ENCODE results near the gene MAPKAPK5. TPM values are rescaled to one million over a fixed set of nuclear protein-coding genes. Genes with fewer than 3 reads are reported as not detected.

The MAPKAPK5 gene
- total RNA-seq (46.4 and 47.1 TPM in 2 replicates), polyA plus RNA-seq (19.2 and 22.8 TPM in 2 replicates), polyA minus RNA-seq (36.0 and 49.0 TPM in 2 replicates), Bru-seq, nascent RNA (percentile 85 among the genes with signal in this experiment), BruChase-seq, experiment 1, labeled RNA remaining after a 6-hour chase (percentile 82 among the genes with signal in this experiment), BruChase-seq, experiment 2, labeled RNA remaining after a 2-hour chase (percentile 85 among the genes with signal in this experiment)
- polyA plus RNA-seq (2011; cell fraction: cytosol; rRNA removed), result 38.4 and 41.0 TPM in 2 replicates
- 91.7 and 92.6 TPM in 2 replicates for polyA plus RNA-seq (2011; cell fraction: nucleus; rRNA removed)
- polyA plus RNA-seq (2012), result 29.8 and 30.2 TPM in 2 replicates
- 13.0 TPM for polyA minus RNA-seq (2011; cell fraction: cytosol; rRNA and poly(A)+ RNA removed)
- 43.1 and 66.8 TPM in 2 replicates for polyA minus RNA-seq (2011; cell fraction: nucleus; rRNA and poly(A)+ RNA removed)
- long read RNA-seq, full-length matches to known transcripts, result 50 of 81 reads
- long read RNA-seq, partial matches to known transcripts, result 3 of 81 reads
- long read RNA-seq, other reads (novel, unspliced or antisense), result 28 of 81 reads

- no TSS peak for BruUV-seq (replicated peaks)
- DNase-seq (ENCODE audit: low read depth, low spot score), result peak; percentile 97
- ChIA-PET POLR2A (interaction anchor here (0.6 to 1.1 kb wide), 2 partner anchors 27 to 664 kb away, joined by 4 read pairs; no protein-coding TSS in a partner anchor), CTCF (interaction anchor here (0.7 to 1.3 kb wide), 4 partner anchors 14 to 545 kb away, joined by 3 to 5 read pairs (median 3); no protein-coding TSS in a partner anchor)
- H3K9me3 ChIP-seq (replicated peaks; ENCODE audit: control insufficient read depth, insufficient read depth, low read length), result no peaks in the 10 kb centered on the region
- no peaks in the 10 kb centered on the region for H4K20me1 ChIP-seq (replicated peaks; ENCODE audit: control insufficient read depth, extremely low read depth, insufficient read depth, low read length)
- H3K36me3 ChIP-seq (ENCODE audit: control insufficient read depth in 2 of 2, extremely low read depth in 1 of 2, insufficient read depth in 2 of 2, low read length in 2 of 2), result peaks cover 4% of the 10 kb centered on the region in 2 experiments
- H3K4me3 ChIP-seq (replicated peaks in 1 of 3; ENCODE audit: insufficient read depth in 1 of 3, low read depth in 1 of 3, low read length in 3 of 3), result peak within 1 kb of the TSS; percentile 57 to 97 (median 77)
- peak within 1 kb of the TSS; percentile 83 for H3K27ac ChIP-seq (ENCODE audit: insufficient read depth, low read depth, low read length)
- peak within 1 kb of the TSS; percentile 67 for H2AFZ ChIP-seq (ENCODE audit: low read depth, low read length)
- peak; percentile 85 for FAIRE-seq
- peak within 1 kb of the TSS; percentile 93 for H3K4me2 ChIP-seq (ENCODE audit: insufficient read depth, low read length)
- peak within 1 kb of the TSS; percentile 87 for H3K9ac ChIP-seq (replicated peaks; ENCODE audit: extremely low read depth, insufficient read depth, low read length)
- TF ChIP-seq MYC (IDR thresholded peaks at IDR 0.05; ENCODE audit: low read depth, low read length), result peak; percentile 98
- TF ChIP-seq POLR2AphosphoS5 (IDR thresholded peaks at IDR 0.05; ENCODE audit: insufficient read depth, low read depth, low read length), result peak; percentile 87
- peak; percentile 76 for TF ChIP-seq JUN (IDR thresholded peaks at IDR 0.05; ENCODE audit: borderline replicate concordance, insufficient read depth, insufficient read length, low read depth)
- peak; percentile 87 for TF ChIP-seq MAX (IDR thresholded peaks at IDR 0.05; ENCODE audit: insufficient read depth, insufficient read length)
- TF ChIP-seq POLR2A (IDR thresholded peaks at IDR 0.05; ENCODE audit: low read depth, low read length), result peak; percentile 97
- no peak for TF ChIP-seq GATA2 (IDR thresholded peaks at IDR 0.05; ENCODE audit: insufficient read depth, insufficient read length, low read depth, low read length)
- TF ChIP-seq, protein P1, sequence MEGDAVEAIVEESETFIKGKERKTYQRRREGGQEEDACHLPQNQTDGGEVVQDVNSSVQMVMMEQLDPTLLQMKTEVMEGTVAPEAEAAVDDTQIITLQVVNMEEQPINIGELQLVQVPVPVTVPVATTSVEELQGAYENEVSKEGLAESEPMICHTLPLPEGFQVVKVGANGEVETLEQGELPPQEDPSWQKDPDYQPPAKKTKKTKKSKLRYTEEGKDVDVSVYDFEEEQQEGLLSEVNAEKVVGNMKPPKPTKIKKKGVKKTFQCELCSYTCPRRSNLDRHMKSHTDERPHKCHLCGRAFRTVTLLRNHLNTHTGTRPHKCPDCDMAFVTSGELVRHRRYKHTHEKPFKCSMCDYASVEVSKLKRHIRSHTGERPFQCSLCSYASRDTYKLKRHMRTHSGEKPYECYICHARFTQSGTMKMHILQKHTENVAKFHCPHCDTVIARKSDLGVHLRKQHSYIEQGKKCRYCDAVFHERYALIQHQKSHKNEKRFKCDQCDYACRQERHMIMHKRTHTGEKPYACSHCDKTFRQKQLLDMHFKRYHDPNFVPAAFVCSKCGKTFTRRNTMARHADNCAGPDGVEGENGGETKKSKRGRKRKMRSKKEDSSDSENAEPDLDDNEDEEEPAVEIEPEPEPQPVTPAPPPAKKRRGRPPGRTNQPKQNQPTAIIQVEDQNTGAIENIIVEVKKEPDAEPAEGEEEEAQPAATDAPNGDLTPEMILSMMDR (IDR thresholded peaks at IDR 0.05; ENCODE audit: extremely low read depth in 1 of 2, insufficient read depth in 1 of 2, low read depth in 1 of 2, low read length in 2 of 2), result no peak
- H3K79me2 ChIP-seq (ENCODE audit: control insufficient read depth, insufficient read depth, low read length), result peaks cover 68% of the 10 kb centered on the region
- dilution Hi-C loops (cut with MboI; ENCODE audit: extremely low pct_ligation_motif_present, low sequenced_read_pairs) (no loop called here), intact Hi-C loops (cut with micrococcal nuclease) (loop anchor here (5.0 to 10.0 kb wide), 2 partner anchors 170 to 573 kb away; partner anchors contain the start of genes ERP29, PTPN11 and TMEM116)
- no peaks in the 10 kb centered on the region for H3K9me1 ChIP-seq (replicated peaks; ENCODE audit: control insufficient read depth, extremely low read depth, insufficient read depth, low read length)
- H3K27me3 ChIP-seq (ENCODE audit: control insufficient read depth in 2 of 2, insufficient read depth in 2 of 2, low read length in 2 of 2), result no peaks in the 10 kb centered on the region
- H3K4me1 ChIP-seq (ENCODE audit: control insufficient read depth, extremely low read depth, insufficient read depth, low read length), result peaks cover 17% of the 10 kb centered on the region
Observed at GRCh38 chr12:111841750-111842555, at the start of gene MAPKAPK5. Gene MAPKAPK5 (plus strand): TSS chr12:111842228. CDS start chr12:111842734, 506 bp downstream.

All from endothelial cell of umbilical vein (primary cell).